OCI-LY3 (cell line): ENCODE data around the gene GAMT.

Experiments used
- H2AFZ ChIP-seq: fragments of 200-600, 300-600 bp; shearing (Covaris generic); 2 replicates; pipeline ENCODE4 v1.6.0; 2014; ENCODE audit warnings: antibody characterized with exemption, low read depth, low read length
- H3K27ac ChIP-seq: fragments of 200-600, 300-600 bp; sonication (generic); 2 replicates; pipeline ENCODE4 v1.5.1; 2014; ENCODE audit warnings: mild to moderate bottlenecking, low read length, moderate library complexity, mixed read lengths
- H3K27me3 ChIP-seq: fragments of 200-600, 300-600 bp; sonication (generic); 2 replicates; pipeline ENCODE4 v1.6.1; 2014; ENCODE audit warnings: low read depth, low read length, mixed read lengths
- H3K36me3 ChIP-seq: fragments of 200-600, 300-600 bp; sonication (generic); replicated peaks from 2 replicates; pipeline ENCODE3; 2014; ENCODE audit warnings: low read depth, low read length, mixed read lengths
- H3K4me1 ChIP-seq: fragments of 300-600, 200-600 bp; sonication (generic); 2 replicates; pipeline ENCODE4 v1.6.1; 2014; ENCODE audit warnings: low read length, mixed read lengths
- H3K4me2 ChIP-seq: fragments of 200-600, 300-600 bp; sonication (generic); 2 replicates; pipeline ENCODE4 v1.6.1; 2014; ENCODE audit warnings: low read length, mixed read lengths
- H3K4me3 ChIP-seq: fragments of 300-600, 200-600 bp; sonication (generic); 2 replicates; pipeline ENCODE4 v1.5.1; 2014; ENCODE audit warnings: antibody characterized with exemption, mild to moderate bottlenecking, low read length, moderate library complexity
- H3K79me2 ChIP-seq: fragments of 300-600, 200-600 bp; shearing (Covaris generic); 2 replicates; pipeline ENCODE4 v1.6.1; 2014; ENCODE audit warnings: mild to moderate bottlenecking, low read length, mixed read lengths
- H3K9ac ChIP-seq: fragments of 300-600, 200-600 bp; shearing (Covaris generic); 2 replicates; pipeline ENCODE4 v1.6.0; 2014; ENCODE audit warnings: mild to moderate bottlenecking, low read length, moderate library complexity
- H3K9me3 ChIP-seq: fragments of 200-600, 300-600 bp; shearing (Covaris generic); 2 replicates; pipeline ENCODE4 v1.6.1; 2014; ENCODE audit warnings: low read length, mixed read lengths; ENCODE audit not compliant: insufficient read depth
- H4K20me1 ChIP-seq: fragments of 200-600, 300-600 bp; sonication (generic); 2 replicates; pipeline ENCODE4 v1.6.1; 2016; ENCODE audit warnings: low read length, mixed read lengths; ENCODE audit not compliant: insufficient read depth
- EZH2phosphoT487 ChIP-seq: fragments of 200-600 bp; shearing (Covaris generic); IDR thresholded peaks from 2 replicates; pipeline ENCODE4 v1.6.1; 2018; ENCODE audit warnings: antibody characterized with exemption, mixed run types, low read depth
- TF ChIP-seq, protein P1 (sequence below): fragments of 200-600, 300-600 bp; sonication (generic); IDR thresholded peaks from 2 replicates; pipeline ENCODE4 v1.5.1; 2014; ENCODE audit warnings: antibody characterized with exemption, low read length, low read depth

The GAMT gene

GRCh38 chr19:1377176-1377964 lies 24.0 kb downstream of the GAMT start:
- Histone ChIP-seq H4K20me1 (no peaks in the 10 kb centered on the region), H3K4me2 (no peak overlapping the region), H3K27ac (no peak overlapping the region), H3K27me3 (no peaks in the 10 kb centered on the region), H3K9me3 (no peaks in the 10 kb centered on the region), H3K4me3 (no peak overlapping the region), H3K36me3 (peaks cover 7% of the 10 kb centered on the region), H3K79me2 (no peaks in the 10 kb centered on the region), H3K9ac (no peak overlapping the region), H2AFZ (no peak overlapping the region), H3K4me1 (no peaks in the 10 kb centered on the region)
- TF ChIP-seq EZH2phosphoT487 = no peak
- TF ChIP-seq, protein P1, sequence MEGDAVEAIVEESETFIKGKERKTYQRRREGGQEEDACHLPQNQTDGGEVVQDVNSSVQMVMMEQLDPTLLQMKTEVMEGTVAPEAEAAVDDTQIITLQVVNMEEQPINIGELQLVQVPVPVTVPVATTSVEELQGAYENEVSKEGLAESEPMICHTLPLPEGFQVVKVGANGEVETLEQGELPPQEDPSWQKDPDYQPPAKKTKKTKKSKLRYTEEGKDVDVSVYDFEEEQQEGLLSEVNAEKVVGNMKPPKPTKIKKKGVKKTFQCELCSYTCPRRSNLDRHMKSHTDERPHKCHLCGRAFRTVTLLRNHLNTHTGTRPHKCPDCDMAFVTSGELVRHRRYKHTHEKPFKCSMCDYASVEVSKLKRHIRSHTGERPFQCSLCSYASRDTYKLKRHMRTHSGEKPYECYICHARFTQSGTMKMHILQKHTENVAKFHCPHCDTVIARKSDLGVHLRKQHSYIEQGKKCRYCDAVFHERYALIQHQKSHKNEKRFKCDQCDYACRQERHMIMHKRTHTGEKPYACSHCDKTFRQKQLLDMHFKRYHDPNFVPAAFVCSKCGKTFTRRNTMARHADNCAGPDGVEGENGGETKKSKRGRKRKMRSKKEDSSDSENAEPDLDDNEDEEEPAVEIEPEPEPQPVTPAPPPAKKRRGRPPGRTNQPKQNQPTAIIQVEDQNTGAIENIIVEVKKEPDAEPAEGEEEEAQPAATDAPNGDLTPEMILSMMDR = no peak

DNA sequence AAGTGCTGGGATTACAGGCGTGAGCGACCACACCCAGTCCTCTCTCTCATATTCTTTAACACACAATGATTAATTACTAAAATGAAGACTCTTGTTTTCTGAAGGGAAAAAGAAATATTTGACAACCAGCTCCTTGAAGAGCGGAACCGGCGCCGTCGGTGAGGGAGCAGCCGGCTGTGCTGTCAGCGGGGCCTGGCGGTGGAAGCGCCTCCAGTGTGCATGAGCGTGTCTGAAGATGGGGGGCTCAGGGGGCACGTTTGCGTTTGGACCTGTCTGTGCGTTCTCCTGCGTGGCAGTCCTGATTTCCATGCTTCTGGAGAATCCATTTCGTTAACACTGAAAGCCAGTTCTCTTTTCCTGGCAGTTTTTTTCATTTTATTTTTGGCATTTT lies 24.9 kb downstream of the GAMT start:
- Histone ChIP-seq H3K36me3 (peaks cover 7% of the 10 kb centered on the region), H3K4me3 (no peak overlapping the region), H3K27ac (no peak overlapping the region), H3K79me2 (no peaks in the 10 kb centered on the region), H3K27me3 (no peaks in the 10 kb centered on the region), H4K20me1 (no peaks in the 10 kb centered on the region), H3K4me2 (no peak overlapping the region), H3K9me3 (no peaks in the 10 kb centered on the region), H3K9ac (no peak overlapping the region), H2AFZ (no peak overlapping the region), H3K4me1 (no peaks in the 10 kb centered on the region)
- TF ChIP-seq EZH2phosphoT487 = no peak
- TF ChIP-seq, protein P1 = no peak

- no peak overlapping the region for H3K4me2 ChIP-seq
- H3K9ac ChIP-seq = no peak overlapping the region
- no peaks in the 10 kb centered on the region for H3K79me2 ChIP-seq
- no peaks in the 10 kb centered on the region for H3K9me3 ChIP-seq
- H3K36me3 ChIP-seq = peaks cover 15% of the 10 kb centered on the region
- TF ChIP-seq EZH2phosphoT487 = no peak
- TF ChIP-seq, protein P1 = no peak
- no peak overlapping the region for H3K4me3 ChIP-seq
- no peaks in the 10 kb centered on the region for H3K27me3 ChIP-seq
- no peaks in the 10 kb centered on the region for H4K20me1 ChIP-seq
- H3K4me1 ChIP-seq = no peaks in the 10 kb centered on the region
- H3K27ac ChIP-seq = no peak overlapping the region
- H2AFZ ChIP-seq = no peak overlapping the region
Measured at GRCh38 chr19:1374250-1374577, 27.1 kb downstream of the GAMT start.

DNA sequence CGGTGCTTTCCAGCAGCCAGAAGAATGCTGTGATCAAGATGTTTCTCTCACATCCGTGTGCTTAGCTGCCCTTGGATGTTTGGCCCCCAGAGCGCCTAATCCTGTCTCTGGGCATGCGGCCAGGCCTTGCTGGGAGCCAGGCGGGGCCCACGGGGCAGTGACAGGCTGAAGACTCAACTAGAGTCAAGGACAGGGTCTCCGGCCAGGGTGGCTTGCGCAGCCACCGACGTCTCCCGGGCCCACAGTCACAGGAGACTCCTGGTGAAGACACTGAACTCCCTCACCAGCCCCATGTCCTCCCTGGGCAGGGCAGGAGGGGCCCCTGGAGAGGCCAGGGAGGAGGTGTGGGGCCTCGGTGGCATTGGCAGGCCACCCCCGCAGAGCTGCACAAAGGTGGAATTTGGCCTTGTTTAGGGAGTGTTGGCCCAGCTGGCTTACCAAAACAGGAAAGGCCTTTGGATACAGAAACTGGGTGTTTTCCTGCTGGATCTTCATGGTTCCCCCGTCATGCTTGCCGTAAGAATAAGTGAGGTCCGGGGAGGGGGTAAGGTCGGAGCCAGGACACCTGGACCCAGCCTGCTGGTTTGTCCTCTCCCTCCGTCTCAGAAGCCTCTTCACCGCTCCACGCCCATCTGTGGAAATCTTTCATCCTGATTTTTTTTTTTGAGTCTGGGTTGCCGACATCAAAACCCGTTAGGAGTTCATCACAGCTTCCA lies 27.6 kb downstream of the GAMT start:
- no peaks in the 10 kb centered on the region for H3K4me1 ChIP-seq
- peaks cover 15% of the 10 kb centered on the region for H3K36me3 ChIP-seq
- no peaks in the 10 kb centered on the region for H3K27me3 ChIP-seq
- H3K9ac ChIP-seq = no peak overlapping the region
- no peaks in the 10 kb centered on the region for H3K9me3 ChIP-seq
- H3K27ac ChIP-seq = no peak overlapping the region
- no peaks in the 10 kb centered on the region for H4K20me1 ChIP-seq
- H3K4me2 ChIP-seq = no peak overlapping the region
- H2AFZ ChIP-seq = no peak overlapping the region
- no peak overlapping the region for H3K4me3 ChIP-seq
- H3K79me2 ChIP-seq = no peaks in the 10 kb centered on the region
- TF ChIP-seq EZH2phosphoT487 = no peak
- TF ChIP-seq, protein P1 = no peak
